KMS-11 (cell line): ENCODE data around the gene LIPE.

Experiments
- H2AFZ ChIP-seq: fragments of 200-600 bp; sonication (generic); 2 replicates; pipeline ENCODE4 v1.6.1; 2016; ENCODE audit warnings: antibody characterized with exemption, mixed run types, low read depth
- H3K27ac ChIP-seq: fragments of 200-600 bp; sonication (generic); 2 replicates; pipeline ENCODE4 v1.6.1; 2016; ENCODE audit warnings: mild to moderate bottlenecking, mixed run types
- H3K27me3 ChIP-seq: fragments of 200-600 bp; sonication (generic); 2 replicates; pipeline ENCODE4 v1.6.1; 2017; ENCODE audit warnings: mild to moderate bottlenecking, low read depth, mixed run types, moderate library complexity; ENCODE audit not compliant: insufficient read depth
- H3K36me3 ChIP-seq: fragments of 200-600 bp; sonication (generic); 2 replicates; pipeline ENCODE4 v1.6.1; 2017; ENCODE audit warnings: mild to moderate bottlenecking, mixed run types; ENCODE audit not compliant: insufficient read depth
- H3K4me1 ChIP-seq: fragments of 200-600 bp; sonication (generic); 2 replicates; pipeline ENCODE4 v1.6.1; 2016; ENCODE audit warnings: mild to moderate bottlenecking, low read depth, mixed run types; ENCODE audit not compliant: poor library complexity, severe bottlenecking
- H3K4me2 ChIP-seq: fragments of 200-600 bp; sonication (generic); 2 replicates; pipeline ENCODE4 v1.7.0; 2016; ENCODE audit warnings: mild to moderate bottlenecking, mixed run types
- H3K4me3 ChIP-seq: fragments of 200-600 bp; sonication (generic); IDR thresholded peaks from 2 replicates; pipeline ENCODE4 v1.6.1; 2017; ENCODE audit warnings: low read depth, low read length, mixed read lengths; ENCODE audit not compliant: insufficient read depth
- H3K79me2 ChIP-seq: fragments of 200-600 bp; sonication (generic); 2 replicates; pipeline ENCODE4 v1.6.1; 2016; ENCODE audit warnings: low read depth, mixed run types; ENCODE audit not compliant: insufficient read depth
- H3K9ac ChIP-seq: fragments of 200-600 bp; sonication (generic); 2 replicates; pipeline ENCODE4 v1.6.1; 2016; ENCODE audit warnings: mild to moderate bottlenecking, mixed run types
- H4K20me1 ChIP-seq: fragments of 200-600 bp; sonication (generic); 2 replicates; pipeline ENCODE4 v1.6.1; 2016; ENCODE audit warnings: mild to moderate bottlenecking, mixed run types; ENCODE audit not compliant: insufficient read depth
- TF ChIP-seq, protein P1 (sequence below): fragments of 200-600 bp; sonication (generic); conservative IDR thresholded peaks from 2 replicates; pipeline ENCODE4 v1.6.1; 2017; ENCODE audit warnings: low read depth, mild to moderate bottlenecking, antibody characterized with exemption, low read length, moderate library complexity, mixed read lengths

The LIPE gene

DNA sequence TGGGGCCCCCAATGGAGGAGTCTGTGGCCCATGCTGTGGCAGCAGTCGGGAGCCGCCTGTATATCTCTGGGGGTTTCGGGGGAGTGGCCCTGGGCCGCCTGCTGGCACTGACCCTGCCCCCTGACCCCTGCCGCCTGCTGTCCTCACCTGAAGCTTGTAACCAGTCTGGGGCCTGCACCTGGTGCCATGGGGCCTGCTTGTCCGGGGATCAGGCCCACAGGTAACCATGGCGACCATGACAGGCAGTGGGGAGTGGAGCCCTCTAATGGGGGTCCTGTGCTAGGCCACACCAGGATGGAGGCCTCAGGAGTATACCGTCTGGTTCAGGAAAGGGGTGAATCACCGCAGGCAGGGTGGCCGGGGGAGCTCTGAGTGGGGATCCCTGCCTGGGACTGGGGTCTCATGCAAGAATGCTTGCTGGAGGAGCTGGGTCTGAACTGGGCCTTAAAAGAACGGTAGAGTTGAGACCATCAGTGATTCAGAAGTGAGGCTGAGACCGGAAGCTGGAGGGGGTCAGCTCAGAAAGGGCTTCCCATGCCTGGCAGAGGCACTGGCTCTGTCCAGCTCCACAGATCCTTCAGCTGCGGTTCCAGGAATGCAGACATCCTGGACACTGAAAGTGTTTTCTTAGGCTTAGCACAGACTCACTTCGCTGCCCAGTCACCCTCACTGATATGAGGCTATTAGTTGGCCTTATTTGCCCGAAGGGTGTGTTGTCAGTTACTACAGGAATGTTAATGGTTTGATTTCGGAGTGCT is 66.2 kb downstream of the LIPE start:
- H3K4me3 ChIP-seq: no peak overlapping the region
- no peak overlapping the region for H3K27ac ChIP-seq
- no peaks in the 10 kb centered on the region for H3K36me3 ChIP-seq
- no peaks in the 10 kb centered on the region for H3K4me1 ChIP-seq
- H3K27me3 ChIP-seq: no peaks in the 10 kb centered on the region
- no peaks in the 10 kb centered on the region for H4K20me1 ChIP-seq
- H3K4me2 ChIP-seq: no peak overlapping the region
- H3K79me2 ChIP-seq: no peaks in the 10 kb centered on the region
- TF ChIP-seq, protein P1, sequence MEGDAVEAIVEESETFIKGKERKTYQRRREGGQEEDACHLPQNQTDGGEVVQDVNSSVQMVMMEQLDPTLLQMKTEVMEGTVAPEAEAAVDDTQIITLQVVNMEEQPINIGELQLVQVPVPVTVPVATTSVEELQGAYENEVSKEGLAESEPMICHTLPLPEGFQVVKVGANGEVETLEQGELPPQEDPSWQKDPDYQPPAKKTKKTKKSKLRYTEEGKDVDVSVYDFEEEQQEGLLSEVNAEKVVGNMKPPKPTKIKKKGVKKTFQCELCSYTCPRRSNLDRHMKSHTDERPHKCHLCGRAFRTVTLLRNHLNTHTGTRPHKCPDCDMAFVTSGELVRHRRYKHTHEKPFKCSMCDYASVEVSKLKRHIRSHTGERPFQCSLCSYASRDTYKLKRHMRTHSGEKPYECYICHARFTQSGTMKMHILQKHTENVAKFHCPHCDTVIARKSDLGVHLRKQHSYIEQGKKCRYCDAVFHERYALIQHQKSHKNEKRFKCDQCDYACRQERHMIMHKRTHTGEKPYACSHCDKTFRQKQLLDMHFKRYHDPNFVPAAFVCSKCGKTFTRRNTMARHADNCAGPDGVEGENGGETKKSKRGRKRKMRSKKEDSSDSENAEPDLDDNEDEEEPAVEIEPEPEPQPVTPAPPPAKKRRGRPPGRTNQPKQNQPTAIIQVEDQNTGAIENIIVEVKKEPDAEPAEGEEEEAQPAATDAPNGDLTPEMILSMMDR: no peak
- no peak overlapping the region for H2AFZ ChIP-seq
- H3K9ac ChIP-seq: no peak overlapping the region

DNA sequence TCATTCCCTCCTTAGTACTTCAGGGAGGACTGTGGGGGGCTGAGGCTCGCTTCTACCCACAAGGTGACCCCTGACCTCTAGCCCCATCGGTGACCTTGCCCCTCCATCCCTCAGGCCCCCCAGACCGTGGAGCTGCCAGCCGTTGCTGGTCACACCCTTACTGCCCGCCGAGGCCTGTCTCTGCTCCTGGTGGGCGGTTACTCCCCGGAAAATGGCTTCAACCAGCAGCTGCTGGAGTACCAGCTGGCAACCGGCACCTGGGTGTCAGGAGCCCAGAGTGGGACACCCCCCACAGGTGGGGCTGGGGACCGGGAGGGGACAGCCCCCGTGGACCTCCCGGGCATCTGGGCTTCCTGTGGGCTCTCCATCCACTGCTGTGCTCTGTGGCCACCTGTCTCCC is 69.9 kb downstream of the LIPE start:
- no peaks in the 10 kb centered on the region for H3K27me3 ChIP-seq
- no peaks in the 10 kb centered on the region for H3K36me3 ChIP-seq
- H3K79me2 ChIP-seq: no peaks in the 10 kb centered on the region
- no peak overlapping the region for H3K4me3 ChIP-seq
- no peaks in the 10 kb centered on the region for H4K20me1 ChIP-seq
- no peak overlapping the region for H3K9ac ChIP-seq
- H3K4me2 ChIP-seq: no peak overlapping the region
- H2AFZ ChIP-seq: no peak overlapping the region
- H3K4me1 ChIP-seq: no peaks in the 10 kb centered on the region
- no peak overlapping the region for H3K27ac ChIP-seq
- TF ChIP-seq, protein P1: no peak

DNA sequence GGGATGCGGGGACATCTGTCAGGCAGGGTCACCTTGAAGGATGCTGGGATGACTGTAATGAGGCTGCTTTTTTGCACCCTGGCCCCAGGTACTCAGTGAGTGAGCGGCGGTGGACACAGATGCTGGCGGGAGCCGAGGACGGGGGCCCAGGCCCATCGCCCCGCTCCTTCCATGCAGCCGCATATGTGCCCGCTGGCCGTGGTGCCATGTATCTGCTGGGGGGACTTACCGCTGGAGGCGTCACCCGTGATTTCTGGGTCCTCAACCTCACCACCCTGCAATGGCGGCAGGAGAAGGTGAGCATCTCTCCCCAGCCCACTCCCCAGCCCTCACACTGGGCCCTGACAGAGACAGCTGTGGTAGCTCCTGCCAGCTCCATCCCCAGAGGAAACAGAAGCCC is 70.5 kb downstream of the LIPE start:
- TF ChIP-seq, protein P1: no peak
- H3K4me1 ChIP-seq: no peaks in the 10 kb centered on the region
- no peak overlapping the region for H3K9ac ChIP-seq
- no peak overlapping the region for H3K4me2 ChIP-seq
- no peak overlapping the region for H2AFZ ChIP-seq
- H3K79me2 ChIP-seq: no peaks in the 10 kb centered on the region
- no peaks in the 10 kb centered on the region for H4K20me1 ChIP-seq
- H3K36me3 ChIP-seq: no peaks in the 10 kb centered on the region
- H3K27me3 ChIP-seq: no peaks in the 10 kb centered on the region
- H3K4me3 ChIP-seq: no peak overlapping the region
- H3K27ac ChIP-seq: no peak overlapping the region

DNA sequence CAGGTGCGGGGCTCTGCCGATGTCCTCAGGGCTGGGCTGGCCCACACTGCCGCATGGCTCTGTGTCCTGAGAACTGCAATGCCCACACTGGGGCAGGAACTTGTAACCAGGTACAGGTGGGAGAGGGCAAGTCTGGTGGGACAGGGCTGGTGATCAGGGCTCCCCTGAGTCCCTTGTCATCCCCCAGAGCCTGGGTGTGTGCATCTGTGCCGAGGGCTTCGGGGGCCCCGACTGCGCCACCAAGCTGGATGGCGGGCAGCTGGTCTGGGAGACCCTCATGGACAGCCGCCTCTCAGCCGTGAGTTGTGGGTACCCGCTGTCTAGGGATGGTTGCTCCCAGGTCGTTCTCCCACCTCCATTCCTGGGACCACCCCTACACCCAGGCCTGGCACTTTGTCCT is 71.3 kb downstream of the LIPE start:
- Histone ChIP-seq H3K79me2 (no peaks in the 10 kb centered on the region), H3K27ac (no peak overlapping the region), H3K27me3 (no peaks in the 10 kb centered on the region), H3K4me1 (no peaks in the 10 kb centered on the region), H2AFZ (no peak overlapping the region), H3K36me3 (no peaks in the 10 kb centered on the region), H3K4me2 (no peak overlapping the region), H3K9ac (no peak overlapping the region), H3K4me3 (no peak overlapping the region), H4K20me1 (no peaks in the 10 kb centered on the region)
- TF ChIP-seq, protein P1: no peak
